Spleen (tissue), 11 donors: ENCODE results near the gene ORAI3. TPM values are rescaled to one million over a fixed set of nuclear protein-coding genes. Genes with fewer than 3 reads are reported as not detected.
A peak's percentile ranks its signal among the peaks of the same experiment; 100 is the strongest.

Experiments used
- DNase-seq: peaks from one replicate; pipeline ENCODE4 v3.0.0-alpha.2; 2020
- H3K27ac ChIP-seq, 8 donors: fragments of 200-600 bp; sonication (generic) in 7 of 8; 1 replicate in 4 of 8; 2 replicates in 4 of 8; pipeline versions ENCODE4 v1.5.0 to v1.8.0; 2016 to 2021; ENCODE audit warnings: inconsistent platforms in 4 of 8, mild to moderate bottlenecking in 4 of 8, moderate library complexity in 1 of 8
- H3K27me3 ChIP-seq, 7 donors: fragments of 200-600 bp; sonication (generic) in 6 of 7; replicated peaks in 1 of 7; 1 replicate in 4 of 7; 2 replicates in 3 of 7; pipeline versions ENCODE4 v1.5.0 to v1.8.0; 2016 to 2021; ENCODE audit warnings: inconsistent platforms in 3 of 7, mild to moderate bottlenecking in 1 of 7
- H3K36me3 ChIP-seq, 6 donors: fragments of 200-600 bp; sonication (generic) in 5 of 6; 1 replicate in 4 of 6; 2 replicates in 2 of 6; pipeline versions ENCODE4 v1.5.0 to v1.8.0; 2016 to 2021; ENCODE audit warnings: inconsistent platforms in 2 of 6
- H3K4me1 ChIP-seq, 6 donors: fragments of 200-600 bp; sonication (generic) in 5 of 6; 1 replicate in 3 of 6; 2 replicates in 3 of 6; pipeline versions ENCODE4 v1.5.0 to v1.8.0; 2016 to 2021; ENCODE audit warnings: inconsistent platforms in 3 of 6
- H3K4me3 ChIP-seq, 8 donors: fragments of 200-600 bp; sonication (generic) in 7 of 8; 1 replicate in 4 of 8; 2 replicates in 4 of 8; pipeline versions ENCODE4 v1.5.0 to v1.8.0; 2016 to 2021; ENCODE audit warnings: inconsistent platforms in 4 of 8, mild to moderate bottlenecking in 4 of 8, moderate library complexity in 2 of 8
- H3K9me3 ChIP-seq, 8 donors: fragments of 200-600 bp; sonication (generic) in 7 of 8; 1 replicate in 4 of 8; 2 replicates in 4 of 8; pipeline versions ENCODE4 v1.5.0 to v1.8.0; 2016 to 2021; ENCODE audit warnings: inconsistent platforms in 4 of 8
- CTCF ChIP-seq, 11 experiments: fragments of 200-600 bp in 7 of 11; fragments of 450-650 bp in 4 of 11; sonication (generic) in 4 of 11; IDR thresholded peaks in 8 of 11; conservative IDR thresholded peaks in 3 of 11; 1 replicate in 7 of 11; 2 replicates in 4 of 11; pipeline versions ENCODE4 v1.4.0 to v1.8.0; 2016 to 2021; ENCODE audit warnings: antibody characterized with exemption in 11 of 11, inconsistent platforms in 4 of 11, mild to moderate bottlenecking in 1 of 11
- POLR2A ChIP-seq, 3 donors: fragments of 450-650 bp; IDR thresholded peaks; one replicate each; pipeline ENCODE4 v1.5.1; 2017; ENCODE audit warnings: antibody characterized with exemption in 3 of 3, mild to moderate bottlenecking in 1 of 3
- POLR2AphosphoS5 ChIP-seq, 3 donors: sonication (generic); formaldehyde crosslinking; IDR thresholded peaks; one replicate each; pipeline ENCODE4 v1.5.1; 2017; ENCODE audit warnings: antibody characterized with exemption in 3 of 3
- WGBS, 5 donors: extraction: QIAGEN DNeasy Blood & Tissue Kit in 3 of 5; methylation state at CpG; one replicate each; pipeline versions ENCODE4 v1.1.5 to v1.1.7; 2013 to 2018; 5-methylcytosine and 5-hydroxymethylcytosine counted together
- intact Hi-C: fragments of 100-400 bp; cut with DNase I; formaldehyde crosslinking; loops from one replicate; pipeline ENCODE4 v1.15.0; 2023; ENCODE audit warnings: low total_unique reads
- polyA plus RNA-seq, 3 donors: library from polyadenylated mRNA; stranded (reverse); fragments of 200-250 nt; gene quantifications; one replicate each; pipeline ENCODE4 v1.2.1, GENCODE V29; 2013
- total RNA-seq, 7 donors: library from RNA; depleted of rRNA in 3 of 7; stranded (reverse); fragments of >200 nt in 3 of 7; fragmentation: NEBNext Ultra II Directional in 4 of 7; extraction: Animal tissue kit (Norgen Biotek cat#: 25700) in 4 of 7; gene quantifications; one replicate each; pipeline versions ENCODE4 v1.1.0 to v1.2.1, GENCODE V29; 2016 to 2021
- donor health status: healthy with polysubstance abuse.
- donor health status: DM: no; HTN: no; CAD: no; lungs with moderate emphysema.
- donor health status: DM: no; HTN: no; CAD: no.
- donor health status: Bipolar disorder and iron deficiency.
- donor health status: healthy.
- donor health status: DM: no; HTN: no; CAD: no.
- donor health status: DM: yes; HTN: yes; CAD: no.

The ORAI3 gene
- total and polyA plus RNA-seq, 10 donors, result 20.7 to 44.8 (median 26.3) TPM

GRCh38 chr16:30972872-30973271 is 24.0 kb downstream of the ORAI3 start:
- Histone ChIP-seq H3K36me3 (peaks cover 5 to 100% (median 98%) of the 10 kb centered on the region in 6 donors), H3K27me3 (no peaks in the 10 kb centered on the region), H3K27ac (no peak overlapping the region), H3K4me3 (no peak overlapping the region), H3K4me1 (no peaks in the 10 kb centered on the region), H3K9me3 (no peaks in the 10 kb centered on the region)
- DNase-seq, result no peak
- TF ChIP-seq POLR2AphosphoS5 (IDR thresholded peaks at IDR 0.05) (no peak), CTCF (IDR thresholded peaks at IDR 0.05 in 8 of 11, conservative IDR thresholded peaks at IDR 0.05 in 3 of 11) (no peak), POLR2A (IDR thresholded peaks at IDR 0.05) (no peak)
- intact Hi-C loops, result no loop called here
- WGBS, 5 donors, result 77 to 94% (median 87%) methylated on average over 7 of the region's 7 CpGs

GRCh38 chr16:30974348-30974747 is 25.5 kb downstream of the ORAI3 start:
- no peak overlapping the region for H3K4me3 ChIP-seq
- H3K27me3 ChIP-seq, result no peaks in the 10 kb centered on the region
- intact Hi-C loops, result no loop called here
- H3K9me3 ChIP-seq, result no peaks in the 10 kb centered on the region
- no peaks in the 10 kb centered on the region for H3K4me1 ChIP-seq
- H3K27ac ChIP-seq, result no peak overlapping the region
- WGBS, 5 donors, result 94 to 100% (median 95%) methylated on average over 6 of the region's 6 CpGs
- peaks cover under 1 to 100% (median 98%) of the 10 kb centered on the region in 6 donors for H3K36me3 ChIP-seq
- no peak for DNase-seq
- TF ChIP-seq POLR2A (IDR thresholded peaks at IDR 0.05) (no peak), POLR2AphosphoS5 (IDR thresholded peaks at IDR 0.05) (no peak), CTCF (IDR thresholded peaks at IDR 0.05 in 8 of 11, conservative IDR thresholded peaks at IDR 0.05 in 3 of 11) (no peak)

GRCh38 chr16:30976486-30976885 is 27.6 kb downstream of the ORAI3 start:
- no peak overlapping the region for H3K27ac ChIP-seq
- no peak for DNase-seq
- H3K27me3 ChIP-seq, result no peaks in the 10 kb centered on the region
- H3K9me3 ChIP-seq, result no peaks in the 10 kb centered on the region
- TF ChIP-seq POLR2A (IDR thresholded peaks at IDR 0.05), result no peak
- no peak overlapping the region for H3K4me3 ChIP-seq
- peaks cover 0 to 100% (median 98%) of the 10 kb centered on the region in 6 donors for H3K36me3 ChIP-seq
- 83 to 98% (median 92%) methylated on average over 4 of the region's 4 CpGs for WGBS, 5 donors
- H3K4me1 ChIP-seq, result no peaks in the 10 kb centered on the region
- intact Hi-C loops, result no loop called here

- Histone ChIP-seq H3K4me1 (no peaks in the 10 kb centered on the region), H3K36me3 (peaks cover 0 to 100% (median 96%) of the 10 kb centered on the region in 6 donors), H3K27ac (no peak overlapping the region), H3K9me3 (no peaks in the 10 kb centered on the region), H3K4me3 (no peak overlapping the region), H3K27me3 (no peaks in the 10 kb centered on the region)
- DNase-seq, result no peak
- peak in 2 of 11 experiments; percentile 12 to 33 for TF ChIP-seq CTCF (IDR thresholded peaks at IDR 0.05 in 8 of 11, conservative IDR thresholded peaks at IDR 0.05 in 3 of 11)
- no peak for TF ChIP-seq POLR2A (IDR thresholded peaks at IDR 0.05)
- peak in 1 of 3 donors; percentile 24 for TF ChIP-seq POLR2AphosphoS5 (IDR thresholded peaks at IDR 0.05)
- 79 to 92% (median 90%) methylated on average over 16 to 17 of the region's 17 CpGs for WGBS, 5 donors
- intact Hi-C loops, result no loop called here
Observed at GRCh38 chr16:30977502-30977901, 28.6 kb downstream of the ORAI3 start.
